Measurements from ENCODE around the gene RHOBTB1. TPM values are rescaled to one million over a fixed set of nuclear protein-coding genes. Genes with fewer than 3 reads are reported as not detected.

The RHOBTB1 gene
- total and polyA plus RNA-seq, 2 donors (not counting 1 experiment from before 2014, with no cell fraction given) = 19.8 to 42.6 TPM

DNA sequence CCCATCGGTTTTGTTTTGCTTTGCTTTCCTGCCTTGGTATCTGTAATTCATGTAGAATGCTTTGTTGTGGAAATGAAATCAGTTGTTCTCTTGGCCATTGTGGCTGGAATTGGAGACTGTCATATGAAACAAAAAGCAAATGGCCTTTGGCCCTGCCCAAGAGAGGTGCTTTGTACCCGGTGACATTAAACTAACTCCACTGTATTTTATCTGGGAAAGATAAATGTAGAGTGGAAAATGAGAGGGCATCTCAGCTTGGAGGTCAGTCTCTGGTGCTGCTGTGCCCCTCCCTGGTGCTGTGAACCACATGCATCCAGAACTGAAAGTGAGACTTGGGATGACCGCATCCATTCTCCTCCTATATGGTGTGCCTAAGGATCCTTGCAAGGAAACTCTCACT is 90.3 kb downstream of the RHOBTB1 start:
- H3K27me3 ChIP-seq (ENCODE audit: control insufficient read depth, insufficient read depth, low read length) = peaks cover 2% of the 10 kb centered on the region
- TF ChIP-seq, protein P1, sequence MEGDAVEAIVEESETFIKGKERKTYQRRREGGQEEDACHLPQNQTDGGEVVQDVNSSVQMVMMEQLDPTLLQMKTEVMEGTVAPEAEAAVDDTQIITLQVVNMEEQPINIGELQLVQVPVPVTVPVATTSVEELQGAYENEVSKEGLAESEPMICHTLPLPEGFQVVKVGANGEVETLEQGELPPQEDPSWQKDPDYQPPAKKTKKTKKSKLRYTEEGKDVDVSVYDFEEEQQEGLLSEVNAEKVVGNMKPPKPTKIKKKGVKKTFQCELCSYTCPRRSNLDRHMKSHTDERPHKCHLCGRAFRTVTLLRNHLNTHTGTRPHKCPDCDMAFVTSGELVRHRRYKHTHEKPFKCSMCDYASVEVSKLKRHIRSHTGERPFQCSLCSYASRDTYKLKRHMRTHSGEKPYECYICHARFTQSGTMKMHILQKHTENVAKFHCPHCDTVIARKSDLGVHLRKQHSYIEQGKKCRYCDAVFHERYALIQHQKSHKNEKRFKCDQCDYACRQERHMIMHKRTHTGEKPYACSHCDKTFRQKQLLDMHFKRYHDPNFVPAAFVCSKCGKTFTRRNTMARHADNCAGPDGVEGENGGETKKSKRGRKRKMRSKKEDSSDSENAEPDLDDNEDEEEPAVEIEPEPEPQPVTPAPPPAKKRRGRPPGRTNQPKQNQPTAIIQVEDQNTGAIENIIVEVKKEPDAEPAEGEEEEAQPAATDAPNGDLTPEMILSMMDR (conservative IDR thresholded peaks at IDR 0.05 in 1 of 2, IDR thresholded peaks at IDR 0.05 in 1 of 2; ENCODE audit: low read depth in 1 of 2, low read length in 2 of 2) = no peak
- TF ChIP-seq EZH2 (IDR thresholded peaks at IDR 0.05; ENCODE audit: low read length, missing control alignments) = no peak
- no peaks in the 10 kb centered on the region for H3K9me3 ChIP-seq (ENCODE audit: control insufficient read depth, insufficient read depth, low read depth, low read length)
- H3K79me2 ChIP-seq (ENCODE audit: control insufficient read depth, insufficient read depth, low read length) = no peaks in the 10 kb centered on the region
- no peak overlapping the region for H3K4me3 ChIP-seq (replicated peaks in 1 of 4; ENCODE audit: control extremely low read depth in 1 of 4, insufficient read depth in 1 of 4, low read depth in 3 of 4, low read length in 4 of 4)
- no peaks in the 10 kb centered on the region for H3K4me1 ChIP-seq (ENCODE audit: control insufficient read depth, extremely low read depth, insufficient read depth, low read length)
- H3K27ac ChIP-seq (ENCODE audit: insufficient read depth, low read length) = no peak overlapping the region
- no peak overlapping the region for H3K9ac ChIP-seq (ENCODE audit: insufficient read depth, low read length)
- no peak overlapping the region for H2AFZ ChIP-seq (ENCODE audit: low read length)
- no peak for DNase-seq (ENCODE audit: low read depth in 2 of 2)
- no peaks in the 10 kb centered on the region for H4K20me1 ChIP-seq (ENCODE audit: control insufficient read depth, extremely low read depth, insufficient read depth, low read length)
- no peaks in the 10 kb centered on the region for H3K36me3 ChIP-seq (ENCODE audit: control insufficient read depth, insufficient read depth, low read length)
- no peak overlapping the region for H3K4me2 ChIP-seq (ENCODE audit: extremely low read depth, insufficient read depth, low read length)

GRCh38 chr10:60853107-60853506 is 90.9 kb downstream of the RHOBTB1 start:
- Histone ChIP-seq H3K4me2 (ENCODE audit: extremely low read depth, insufficient read depth, low read length) (no peak overlapping the region), H2AFZ (ENCODE audit: low read length) (no peak overlapping the region)

GRCh38 chr10:60849740-60850139 is 94.2 kb downstream of the RHOBTB1 start:
- no peak overlapping the region for H2AFZ ChIP-seq (ENCODE audit: low read length)
- TF ChIP-seq, protein P1 (conservative IDR thresholded peaks at IDR 0.05 in 1 of 2, IDR thresholded peaks at IDR 0.05 in 1 of 2; ENCODE audit: low read depth in 1 of 2, low read length in 2 of 2) = no peak
- TF ChIP-seq EZH2 (IDR thresholded peaks at IDR 0.05; ENCODE audit: low read length, missing control alignments) = no peak
- no peaks in the 10 kb centered on the region for H3K79me2 ChIP-seq (ENCODE audit: control insufficient read depth, insufficient read depth, low read length)
- no peaks in the 10 kb centered on the region for H3K9me3 ChIP-seq (ENCODE audit: control insufficient read depth, insufficient read depth, low read depth, low read length)
- H3K36me3 ChIP-seq (ENCODE audit: control insufficient read depth, insufficient read depth, low read length) = no peaks in the 10 kb centered on the region
- no peak overlapping the region for H3K4me3 ChIP-seq (replicated peaks in 1 of 4; ENCODE audit: control extremely low read depth in 1 of 4, insufficient read depth in 1 of 4, low read depth in 3 of 4, low read length in 4 of 4)
- peaks cover 1% of the 10 kb centered on the region for H3K27me3 ChIP-seq (ENCODE audit: control insufficient read depth, insufficient read depth, low read length)
- peaks cover 5% of the 10 kb centered on the region for H3K4me1 ChIP-seq (ENCODE audit: control insufficient read depth, extremely low read depth, insufficient read depth, low read length)
- no peaks in the 10 kb centered on the region for H4K20me1 ChIP-seq (ENCODE audit: control insufficient read depth, extremely low read depth, insufficient read depth, low read length)
- no peak overlapping the region for H3K4me2 ChIP-seq (ENCODE audit: extremely low read depth, insufficient read depth, low read length)
- no peak overlapping the region for H3K27ac ChIP-seq (ENCODE audit: insufficient read depth, low read length)
- no peak overlapping the region for H3K9ac ChIP-seq (ENCODE audit: insufficient read depth, low read length)
- DNase-seq (ENCODE audit: low read depth in 2 of 2) = no peak

More at GRCh38 chr10:60853107-60853506, 90.9 kb downstream of the RHOBTB1 start:
- H3K4me1 ChIP-seq (ENCODE audit: control insufficient read depth, extremely low read depth, insufficient read depth, low read length) = peaks cover 2% of the 10 kb centered on the region
- TF ChIP-seq, protein P1 (conservative IDR thresholded peaks at IDR 0.05 in 1 of 2, IDR thresholded peaks at IDR 0.05 in 1 of 2; ENCODE audit: low read depth in 1 of 2, low read length in 2 of 2) = no peak
- TF ChIP-seq EZH2 (IDR thresholded peaks at IDR 0.05; ENCODE audit: low read length, missing control alignments) = no peak
- H3K27me3 ChIP-seq (ENCODE audit: control insufficient read depth, insufficient read depth, low read length) = peaks cover 2% of the 10 kb centered on the region
- H3K79me2 ChIP-seq (ENCODE audit: control insufficient read depth, insufficient read depth, low read length) = no peaks in the 10 kb centered on the region
- no peak overlapping the region for H3K4me3 ChIP-seq (replicated peaks in 1 of 4; ENCODE audit: control extremely low read depth in 1 of 4, insufficient read depth in 1 of 4, low read depth in 3 of 4, low read length in 4 of 4)
- peak in 1 of 2 donors; percentile 3 for DNase-seq (ENCODE audit: low read depth in 2 of 2)
- H3K36me3 ChIP-seq (ENCODE audit: control insufficient read depth, insufficient read depth, low read length) = no peaks in the 10 kb centered on the region
- no peaks in the 10 kb centered on the region for H3K9me3 ChIP-seq (ENCODE audit: control insufficient read depth, insufficient read depth, low read depth, low read length)
- H3K27ac ChIP-seq (ENCODE audit: insufficient read depth, low read length) = no peak overlapping the region
- H3K9ac ChIP-seq (ENCODE audit: insufficient read depth, low read length) = no peak overlapping the region
- no peaks in the 10 kb centered on the region for H4K20me1 ChIP-seq (ENCODE audit: control insufficient read depth, extremely low read depth, insufficient read depth, low read length)
